Measurements from ENCODE around the gene PRR12. TPM values are rescaled to one million over a fixed set of nuclear protein-coding genes. Genes with fewer than 3 reads are reported as not detected.
A peak's percentile ranks its signal among the peaks of the same experiment; 100 is the strongest.

PRR12 gene
- total and polyA plus RNA-seq, 2 donors (not counting 3 experiments of a cell fraction or from before 2014, with no cell fraction given): 1.9 to 37.0 TPM

GRCh38 chr19:49641688-49642491, 50.9 kb downstream of the PRR12 start, which contains the start of gene SCAF1:
Gene SCAF1, plus strand, starts transcription at chr19:49642209. Its CDS starts 2,818 bp downstream, at chr19:49645027.
- TF ChIP-seq POLR2A (IDR thresholded peaks at IDR 0.05; ENCODE audit: low read depth, low read length) (peak; percentile 72), POLR2AphosphoS5 (IDR thresholded peaks at IDR 0.05; ENCODE audit: insufficient read depth, low read depth, low read length) (peak; percentile 47), JUN (IDR thresholded peaks at IDR 0.05; ENCODE audit: borderline replicate concordance, insufficient read depth, insufficient read length, low read depth) (peak; percentile 48), FOS (IDR thresholded peaks at IDR 0.05; ENCODE audit: borderline replicate concordance, insufficient read depth, low read length) (peak; percentile 9), GATA2 (IDR thresholded peaks at IDR 0.05; ENCODE audit: insufficient read depth, insufficient read length, low read depth, low read length) (no peak), EZH2 (IDR thresholded peaks at IDR 0.05; ENCODE audit: borderline replicate concordance, low read depth, low read length, severe bottlenecking) (no peak), MYC (IDR thresholded peaks at IDR 0.05; ENCODE audit: low read depth, low read length) (peak; percentile 56)
- TF ChIP-seq, protein P1, sequence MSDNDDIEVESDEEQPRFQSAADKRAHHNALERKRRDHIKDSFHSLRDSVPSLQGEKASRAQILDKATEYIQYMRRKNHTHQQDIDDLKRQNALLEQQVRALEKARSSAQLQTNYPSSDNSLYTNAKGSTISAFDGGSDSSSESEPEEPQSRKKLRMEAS (IDR thresholded peaks at IDR 0.05; ENCODE audit: insufficient read depth, insufficient read length): peak; percentile 20
- Histone ChIP-seq H3K9ac (replicated peaks; ENCODE audit: extremely low read depth, insufficient read depth, low read length) (peak within 1 kb of the TSS; percentile 99), H3K9me1 (replicated peaks; ENCODE audit: control insufficient read depth, extremely low read depth, insufficient read depth, low read length) (no peaks in the 10 kb centered on the region), H3K4me3 (replicated peaks in 1 of 3; ENCODE audit: insufficient read depth in 1 of 3, low read depth in 1 of 3, low read length in 3 of 3) (peak within 1 kb of the TSS; percentile 93 to 97 (median 96)), H2AFZ (ENCODE audit: low read depth, low read length) (peak within 1 kb of the TSS; percentile 42), H3K4me1 (ENCODE audit: control insufficient read depth, extremely low read depth, insufficient read depth, low read length) (peaks cover 33% of the 10 kb centered on the region), H3K27ac (ENCODE audit: insufficient read depth, low read depth, low read length) (peak within 1 kb of the TSS; percentile 99), H3K9me3 (replicated peaks; ENCODE audit: control insufficient read depth, insufficient read depth, low read length) (no peaks in the 10 kb centered on the region), H3K4me2 (ENCODE audit: insufficient read depth, low read length) (peak within 1 kb of the TSS; percentile 96), H3K36me3 (ENCODE audit: control insufficient read depth in 2 of 2, extremely low read depth in 1 of 2, insufficient read depth in 2 of 2, low read length in 2 of 2) (peaks cover 0 to 12% of the 10 kb centered on the region in 2 experiments), H4K20me1 (replicated peaks; ENCODE audit: control insufficient read depth, extremely low read depth, insufficient read depth, low read length) (no peaks in the 10 kb centered on the region), H3K27me3 (ENCODE audit: control insufficient read depth in 2 of 2, insufficient read depth in 2 of 2, low read length in 2 of 2) (no peaks in the 10 kb centered on the region), H3K79me2 (ENCODE audit: control insufficient read depth, insufficient read depth, low read length) (peaks cover 53% of the 10 kb centered on the region)
- CTCF ChIA-PET: interaction anchor here (0.7 to 2.4 kb wide), 4 partner anchors 23 to 72 kb away, joined by 3 to 9 read pairs (median 4); partner anchors contain the start of genes BCL2L12, IRF3 and PRMT1
- peak; percentile 95 for FAIRE-seq
- POLR2A ChIA-PET: interaction anchor here (0.6 to 1.2 kb wide), 7 partner anchors 13 to 147 kb away, joined by 3 to 6 read pairs (median 4); partner anchors contain the start of genes BCL2L12, IRF3, PRMT1 and RCN3
- intact Hi-C loops (cut with micrococcal nuclease): loop anchor here (2.0 to 5.0 kb wide), 5 partner anchors 145 to 287 kb away; partner anchors contain the start of genes AKT1S1, ALDH16A1, ATF5 and NUP62
- dilution Hi-C loops (cut with MboI; ENCODE audit: extremely low pct_ligation_motif_present, low sequenced_read_pairs): no loop called here
- BruUV-seq (replicated peaks): no TSS peak
- peak; percentile 100 for DNase-seq (ENCODE audit: low read depth, low spot score)
